GM21515 (cell line): ENCODE measurements around the gene WDR19.
"Not testable (repeated sequence)": the region's sequence is repeated elsewhere in the genome, so short reads cannot be mapped to it uniquely, and the experiment has no call there.

ENCODE experiments used
- ATAC-seq: cut with Tn5 transposase; IDR thresholded peaks from one replicate; pipeline ENCODE4 v1.9.1; 2021; ENCODE audit not compliant: unreplicated experiment

WDR19 gene

DNA sequence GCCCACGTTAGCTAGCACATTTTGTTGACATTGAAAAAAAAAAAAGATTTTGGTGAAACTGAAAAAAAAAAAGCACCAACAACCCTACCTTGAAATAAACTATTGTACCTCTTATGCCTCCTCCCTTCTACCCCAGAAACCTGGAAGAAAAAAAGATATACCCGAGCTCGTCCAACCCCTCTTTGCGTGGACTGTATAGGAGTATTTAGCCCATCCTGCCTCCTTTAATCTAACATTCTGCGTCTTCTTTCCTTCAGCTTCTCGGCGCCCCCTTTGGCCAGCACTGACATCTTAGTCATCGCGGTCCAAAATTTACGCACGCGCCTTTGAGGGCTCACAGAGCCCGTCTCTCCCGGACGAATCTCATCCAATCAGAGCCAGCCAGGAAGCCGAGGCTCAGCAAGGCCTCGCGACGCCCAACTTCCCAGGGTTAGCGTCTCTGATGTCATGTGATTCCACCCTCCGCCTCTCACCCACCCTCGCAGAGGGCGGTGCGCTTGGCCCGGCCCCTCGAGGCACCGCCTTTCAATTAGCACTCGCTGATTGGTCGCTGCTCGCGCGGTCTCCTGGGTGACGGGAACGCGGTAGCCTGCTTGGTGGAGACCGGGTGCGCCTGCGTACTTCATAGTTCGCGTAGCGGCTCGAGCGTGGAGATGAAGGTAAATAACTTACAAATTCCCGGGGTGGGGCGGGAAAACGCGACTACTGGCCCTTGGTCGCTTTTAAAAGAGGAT lies at the start of gene WDR19:
TSS of gene WDR19 (plus strand) at position 625 of the 734 bp plus-strand sequence. CDS start at position 654, 29 bp downstream.
- peak; percentile 99 for ATAC-seq

GRCh38 chr4:39133623-39134022 lies 48.7 kb upstream of the WDR19 start:
- no peak for ATAC-seq

- peak; percentile 40 for ATAC-seq
Observed at GRCh38 chr4:39134683-39135306, 47.5 kb upstream of the WDR19 start.

DNA sequence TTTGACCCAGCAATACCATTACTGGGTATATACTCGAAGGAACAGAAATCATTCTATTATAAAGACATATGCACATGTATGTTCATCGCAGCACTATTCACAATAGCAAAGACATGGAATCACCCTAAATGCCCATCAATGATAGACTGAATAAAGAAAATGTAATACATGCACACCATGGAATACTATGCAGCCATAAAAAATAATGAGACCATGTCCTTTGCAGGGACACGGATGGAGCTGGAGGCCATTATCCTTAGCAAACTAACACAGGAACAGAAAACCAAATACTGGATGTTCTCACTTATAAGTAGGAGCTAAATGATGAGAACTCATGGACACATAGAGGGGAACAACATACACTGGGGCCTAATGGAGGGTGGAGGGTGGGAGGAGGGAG lies 44.1 kb upstream of the WDR19 start:
- not testable (repeated sequence) for ATAC-seq

- no peak for ATAC-seq
Observed at GRCh38 chr4:39146211-39146610, 36.1 kb upstream of the WDR19 start.

DNA sequence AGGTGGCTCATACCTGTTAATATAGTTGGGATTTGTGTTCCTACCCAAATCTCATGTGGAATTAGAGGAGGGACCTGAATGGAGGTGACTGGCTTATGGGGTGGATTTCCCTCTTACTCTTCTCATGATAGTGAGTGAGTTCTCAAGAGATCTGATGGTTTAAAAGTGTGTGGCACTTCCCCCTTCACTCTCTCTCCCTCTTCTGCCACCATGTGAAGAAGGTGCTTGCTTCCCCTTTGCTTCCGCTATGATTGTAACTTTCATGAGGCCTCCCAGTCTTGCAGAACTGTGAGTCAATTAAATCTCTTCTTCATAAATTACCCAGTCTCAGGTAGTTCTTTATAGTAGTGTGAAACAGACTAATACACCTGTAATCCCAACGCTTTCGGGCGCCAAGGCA lies 28.3 kb upstream of the WDR19 start:
- no peak for ATAC-seq

DNA sequence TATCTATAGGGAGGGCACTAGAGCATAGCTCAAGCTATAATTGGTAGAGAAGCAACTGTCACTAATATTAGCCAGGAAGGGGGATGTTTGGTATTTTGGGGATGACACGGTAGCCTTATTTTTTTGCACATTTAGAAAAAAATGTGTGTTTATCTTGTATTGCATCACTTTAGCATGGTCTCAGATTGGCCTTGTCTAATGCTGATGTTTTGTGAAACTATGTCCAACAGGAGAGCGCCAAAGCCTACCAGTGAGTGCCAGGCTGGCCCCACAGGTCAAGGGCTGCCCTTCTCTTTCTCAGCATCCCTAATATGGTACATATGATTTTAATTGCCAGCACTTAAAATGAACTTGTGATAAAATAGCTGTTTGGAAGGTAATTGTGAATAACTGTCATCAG lies 24.8 kb upstream of the WDR19 start:
- no peak for ATAC-seq

GRCh38 chr4:39166177-39166576 lies 16.2 kb upstream of the WDR19 start:
- no peak for ATAC-seq

- ATAC-seq: no peak
Observed at GRCh38 chr4:39166669-39167068, 15.7 kb upstream of the WDR19 start.

GRCh38 chr4:39169426-39169825 lies 12.9 kb upstream of the WDR19 start:
- ATAC-seq: no peak

DNA sequence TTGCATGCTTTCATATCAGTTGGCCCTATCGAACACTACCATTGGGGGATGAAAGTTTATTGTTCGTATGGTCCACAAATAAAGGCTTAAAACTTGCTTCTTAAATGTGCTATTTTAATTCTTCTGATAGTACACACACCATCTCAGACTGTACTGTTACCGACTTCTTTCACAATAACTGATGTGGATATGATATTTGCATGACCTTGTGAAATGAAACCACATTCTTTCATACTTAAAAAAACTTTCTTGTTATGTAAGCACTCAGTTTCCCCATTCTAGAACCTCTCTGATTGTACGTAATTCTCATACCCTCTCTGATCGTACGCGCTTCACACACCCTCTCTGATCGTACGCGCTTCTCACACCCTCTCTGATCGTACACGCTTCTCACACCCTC lies 12.0 kb upstream of the WDR19 start:
- no peak for ATAC-seq

- ATAC-seq: no peak
Observed at GRCh38 chr4:39178706-39179105, 3.6 kb upstream of the WDR19 start.

DNA sequence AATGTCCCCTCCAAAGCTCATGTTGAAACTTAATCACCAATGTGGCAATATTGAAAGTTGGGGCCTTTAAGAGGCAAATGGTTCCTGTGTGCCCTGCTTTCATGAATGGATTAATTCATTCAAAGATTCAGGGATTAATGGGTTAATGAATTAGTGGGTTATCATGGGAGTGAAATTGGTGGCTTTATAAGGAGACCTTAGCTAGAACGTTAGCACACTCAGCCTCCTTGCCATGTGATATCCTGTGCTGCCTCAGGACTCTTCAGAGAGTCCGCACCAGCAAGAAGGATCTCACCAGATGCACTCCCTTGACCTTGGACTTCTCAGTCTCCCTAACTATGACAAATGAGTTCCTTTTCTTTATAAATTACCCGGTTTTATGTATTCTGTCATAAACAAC lies 2.6 kb upstream of the WDR19 start:
- ATAC-seq: no peak

DNA sequence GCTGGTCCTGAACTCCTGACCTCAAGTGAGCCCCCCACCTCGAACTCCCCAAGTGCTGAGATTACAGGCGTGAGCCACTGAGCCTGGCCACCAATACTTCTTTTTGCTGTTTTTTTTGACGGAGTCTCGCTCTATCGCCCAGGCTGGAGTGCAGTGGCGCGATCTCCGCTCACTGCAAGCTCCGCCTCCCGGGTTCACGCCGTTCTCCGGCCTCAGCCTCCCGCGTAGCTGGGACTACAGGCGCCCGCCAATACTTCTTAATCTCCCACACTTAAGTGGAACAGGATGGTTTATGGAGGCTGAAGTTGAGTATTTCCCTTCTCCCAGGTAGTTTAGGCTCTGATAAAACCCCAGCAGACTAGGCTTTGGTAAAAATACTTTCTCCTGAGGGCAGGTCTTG lies 1.7 kb upstream of the WDR19 start:
- not testable (repeated sequence) for ATAC-seq

- no peak for ATAC-seq
Observed at GRCh38 chr4:39181520-39181904, 817 bp upstream of the WDR19 start.

- no peak for ATAC-seq
Observed at GRCh38 chr4:39201963-39202362, 19.6 kb downstream of the WDR19 start.

GRCh38 chr4:39204543-39204942 lies 22.2 kb downstream of the WDR19 start:
- no peak for ATAC-seq

- ATAC-seq: no peak
Observed at GRCh38 chr4:39205000-39205399, 22.7 kb downstream of the WDR19 start.

DNA sequence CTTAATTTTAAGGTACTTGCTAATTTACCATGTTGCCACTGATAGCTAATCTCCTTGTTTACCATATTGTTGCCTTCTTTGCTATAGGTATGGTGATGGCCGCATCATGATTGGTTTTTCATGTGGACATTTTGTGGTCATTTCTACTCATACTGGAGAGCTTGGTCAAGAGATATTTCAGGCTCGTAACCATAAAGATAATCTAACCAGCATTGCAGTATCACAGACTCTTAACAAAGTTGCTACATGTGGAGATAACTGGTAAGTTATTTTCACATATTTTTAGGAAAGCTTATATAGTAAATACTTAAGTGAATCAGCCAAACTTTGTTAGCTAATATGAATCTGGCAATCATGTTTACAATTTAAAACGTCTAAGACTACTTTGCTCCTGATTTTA lies 23.1 kb downstream of the WDR19 start:
- ATAC-seq: no peak

DNA sequence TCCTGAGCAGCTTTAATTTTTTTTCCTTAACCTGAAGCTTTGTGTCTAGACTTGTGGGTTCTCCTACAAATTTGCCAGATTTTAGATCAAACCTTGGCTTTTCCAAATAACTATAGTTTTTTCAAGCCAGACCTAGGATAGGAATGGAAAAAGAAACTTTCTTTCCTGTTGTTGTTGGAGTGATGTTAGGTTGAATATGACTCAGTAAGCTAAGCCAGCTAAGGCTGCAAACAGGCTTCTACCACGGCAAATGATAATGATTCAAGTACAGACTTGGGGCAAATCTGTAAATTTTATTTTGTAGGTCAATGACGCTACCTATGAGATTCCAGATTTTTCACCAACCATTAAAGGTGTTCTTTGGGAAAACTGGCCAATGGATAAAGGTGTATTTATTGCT lies 45.6 kb downstream of the WDR19 start:
- no peak for ATAC-seq

GRCh38 chr4:39228377-39228776 lies 46.0 kb downstream of the WDR19 start:
- no peak for ATAC-seq

DNA sequence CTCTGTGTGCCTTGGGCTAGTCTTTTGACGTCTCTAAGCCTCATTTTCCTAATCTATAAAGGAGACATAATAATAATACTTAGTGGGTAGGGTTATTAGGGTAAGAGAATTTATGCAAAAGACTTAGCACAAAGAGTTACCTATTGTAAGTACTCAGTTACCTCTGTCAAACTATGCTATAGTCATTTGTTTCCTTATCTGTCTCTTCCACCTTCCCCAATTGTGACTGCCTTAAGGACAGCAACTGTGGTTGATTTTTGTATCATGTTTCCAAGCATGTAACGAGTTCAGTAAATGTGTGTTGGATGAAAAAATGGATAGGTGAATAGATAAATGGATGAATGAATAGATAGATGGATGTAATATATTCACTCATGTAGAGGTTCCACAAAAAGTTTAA lies 48.1 kb downstream of the WDR19 start:
- no peak for ATAC-seq

DNA sequence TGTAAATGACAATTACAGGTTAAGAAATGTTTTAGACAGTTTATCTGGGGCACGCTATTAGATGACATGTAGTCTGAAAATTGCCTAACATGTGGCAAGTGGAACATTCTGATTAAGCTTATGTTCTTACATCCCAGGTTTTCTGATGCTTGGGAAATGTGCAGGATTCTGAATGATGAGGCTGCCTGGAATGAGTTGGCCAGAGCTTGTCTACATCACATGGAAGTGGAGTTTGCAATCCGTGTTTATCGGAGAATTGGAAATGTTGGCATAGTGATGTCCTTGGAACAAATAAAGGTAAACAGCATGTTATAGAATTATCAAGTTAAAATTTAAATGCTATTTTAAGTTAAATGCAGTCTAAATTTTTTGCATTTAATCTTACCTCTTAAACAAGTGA lies 49.3 kb downstream of the WDR19 start:
- no peak for ATAC-seq
